Gastroesophageal sphincter (tissue), 3 donors: Measurements from ENCODE around the gene LHFPL5.

Experiments used
- EP300 ChIP-seq: sonication (generic); formaldehyde crosslinking; IDR thresholded peaks from one replicate; pipeline ENCODE4 v1.6.1; 2017; ENCODE audit warnings: antibody characterized with exemption, mild to moderate bottlenecking
- TF ChIP-seq, protein P1 (sequence below), 4 experiments: fragments of 200-600 bp in 2 of 4; fragments of 450-650 bp in 2 of 4; sonication (generic) in 1 of 4; IDR thresholded peaks; one replicate each; pipeline ENCODE4 v1.5.1; 2017 to 2019; ENCODE audit warnings: antibody characterized with exemption in 4 of 4, mild to moderate bottlenecking in 2 of 4, moderate library complexity in 2 of 4

DNA sequence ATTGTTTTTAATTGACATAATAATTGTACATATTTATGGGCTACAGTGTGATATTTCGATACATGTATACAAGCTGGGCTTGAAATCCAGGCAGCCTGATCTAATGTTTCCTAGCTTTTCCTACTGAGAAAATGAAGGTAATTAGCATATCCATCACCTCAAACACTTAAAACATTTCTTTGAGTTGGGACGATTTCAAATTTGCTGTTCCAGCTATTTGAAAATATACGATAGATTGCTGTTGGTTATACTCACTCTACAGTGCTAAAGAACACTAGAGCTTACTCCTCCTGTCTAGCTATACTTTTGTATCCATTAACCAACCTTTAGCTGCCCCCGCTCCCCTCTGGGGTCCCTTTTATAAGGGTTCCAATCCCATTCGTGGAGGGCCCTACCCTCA lies 4.7 kb downstream of the LHFPL5 start:
- TF ChIP-seq, protein P1, sequence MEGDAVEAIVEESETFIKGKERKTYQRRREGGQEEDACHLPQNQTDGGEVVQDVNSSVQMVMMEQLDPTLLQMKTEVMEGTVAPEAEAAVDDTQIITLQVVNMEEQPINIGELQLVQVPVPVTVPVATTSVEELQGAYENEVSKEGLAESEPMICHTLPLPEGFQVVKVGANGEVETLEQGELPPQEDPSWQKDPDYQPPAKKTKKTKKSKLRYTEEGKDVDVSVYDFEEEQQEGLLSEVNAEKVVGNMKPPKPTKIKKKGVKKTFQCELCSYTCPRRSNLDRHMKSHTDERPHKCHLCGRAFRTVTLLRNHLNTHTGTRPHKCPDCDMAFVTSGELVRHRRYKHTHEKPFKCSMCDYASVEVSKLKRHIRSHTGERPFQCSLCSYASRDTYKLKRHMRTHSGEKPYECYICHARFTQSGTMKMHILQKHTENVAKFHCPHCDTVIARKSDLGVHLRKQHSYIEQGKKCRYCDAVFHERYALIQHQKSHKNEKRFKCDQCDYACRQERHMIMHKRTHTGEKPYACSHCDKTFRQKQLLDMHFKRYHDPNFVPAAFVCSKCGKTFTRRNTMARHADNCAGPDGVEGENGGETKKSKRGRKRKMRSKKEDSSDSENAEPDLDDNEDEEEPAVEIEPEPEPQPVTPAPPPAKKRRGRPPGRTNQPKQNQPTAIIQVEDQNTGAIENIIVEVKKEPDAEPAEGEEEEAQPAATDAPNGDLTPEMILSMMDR (IDR thresholded peaks at IDR 0.05), result no peak
- TF ChIP-seq EP300, result no peak
